Progenitor cell of endocrine pancreas (in vitro differentiated cells): ENCODE measurements around the gene AGXT. TPM values are rescaled to one million over a fixed set of nuclear protein-coding genes. Genes with fewer than 3 reads are reported as not detected.

Source experiments
- DNase-seq: peaks from one replicate; pipeline ENCODE4 v3.0.0; 2021; ENCODE audit warnings: low spot score; ENCODE audit not compliant: unreplicated experiment
- H3K27ac Mint-ChIP-seq: 2 replicates; pipeline ENCODE4 v1.8.0; 2021; ENCODE audit warnings: mild to moderate bottlenecking, moderate library complexity, mixed read lengths
- H3K27me3 Mint-ChIP-seq: 2 replicates; pipeline ENCODE4 v1.8.0; 2021; ENCODE audit warnings: mixed read lengths
- H3K36me3 Mint-ChIP-seq: 2 replicates; pipeline ENCODE4 v1.8.0; 2022; ENCODE audit warnings: mixed read lengths; ENCODE audit not compliant: insufficient read depth
- H3K4me1 Mint-ChIP-seq: 2 replicates; pipeline ENCODE4 v1.8.0; 2021; ENCODE audit warnings: low read depth, mixed read lengths
- H3K4me3 Mint-ChIP-seq: 2 replicates; pipeline ENCODE4 v1.8.0; 2021; ENCODE audit warnings: low read depth, mild to moderate bottlenecking, moderate library complexity, mixed read lengths
- H3K9me3 Mint-ChIP-seq: 2 replicates; pipeline ENCODE4 v1.8.0; 2021; ENCODE audit warnings: low read depth, mixed read lengths
- CTCF ChIP-seq: fragments of 200-600 bp; sonication (generic); IDR thresholded peaks from one replicate; pipeline ENCODE4 v1.5.0; 2021; ENCODE audit warnings: antibody characterized with exemption, mild to moderate bottlenecking; ENCODE audit not compliant: unreplicated experiment
- total RNA-seq: library from RNA; stranded (reverse); gene quantifications from 2 replicates; pipeline ENCODE4 v1.2.1, GENCODE V29; 2021

The AGXT gene
- total RNA-seq, 1 donor from 2014 or later = 1.2 TPM

GRCh38 chr2:240851078-240851991, 17.3 kb upstream of the AGXT start:
- H3K9me3 Mint-ChIP-seq = peaks cover 4% of the 10 kb centered on the region
- no peaks in the 10 kb centered on the region for H3K36me3 Mint-ChIP-seq
- TF ChIP-seq CTCF = peak; percentile 96
- H3K27ac Mint-ChIP-seq = no peak overlapping the region
- H3K4me3 Mint-ChIP-seq = no peak overlapping the region
- H3K27me3 Mint-ChIP-seq = peaks cover 7% of the 10 kb centered on the region
- H3K4me1 Mint-ChIP-seq = no peaks in the 10 kb centered on the region
- peak; percentile 88 for DNase-seq

GRCh38 chr2:240852671-240853314, 15.8 kb upstream of the AGXT start:
- no peak for TF ChIP-seq CTCF
- Mint-ChIP-seq H3K27ac (no peak overlapping the region), H3K27me3 (peaks cover 4% of the 10 kb centered on the region), H3K9me3 (peaks cover 4% of the 10 kb centered on the region), H3K36me3 (no peaks in the 10 kb centered on the region), H3K4me1 (peaks cover 4% of the 10 kb centered on the region), H3K4me3 (no peak overlapping the region)
- no peak for DNase-seq

- Mint-ChIP-seq H3K4me3 (no peak overlapping the region), H3K27ac (no peak overlapping the region), H3K27me3 (peaks cover 5% of the 10 kb centered on the region), H3K4me1 (peaks cover 4% of the 10 kb centered on the region), H3K36me3 (no peaks in the 10 kb centered on the region), H3K9me3 (peaks cover 4% of the 10 kb centered on the region)
- DNase-seq = no peak
- no peak for TF ChIP-seq CTCF
These were observed 13.0 kb upstream of the AGXT start for GRCh38 chr2:240855670-240856069.

- peak; percentile 47 for TF ChIP-seq CTCF
- Mint-ChIP-seq H3K27me3 (peaks cover 7% of the 10 kb centered on the region), H3K4me1 (peaks cover 4% of the 10 kb centered on the region), H3K4me3 (no peak overlapping the region), H3K9me3 (peaks cover 4% of the 10 kb centered on the region), H3K27ac (no peak overlapping the region), H3K36me3 (no peaks in the 10 kb centered on the region)
- no peak for DNase-seq
These were observed 12.3 kb upstream of the AGXT start for GRCh38 chr2:240856151-240856980.
